Inflammatory macrophage (primary cell): Measurements from ENCODE around the gene ATRNL1.

Experiments
- DNase-seq, 2 donors: peaks; one replicate each; pipeline ENCODE4 v3.0.0-alpha.2; 2020 to 2022

The ATRNL1 gene

DNA sequence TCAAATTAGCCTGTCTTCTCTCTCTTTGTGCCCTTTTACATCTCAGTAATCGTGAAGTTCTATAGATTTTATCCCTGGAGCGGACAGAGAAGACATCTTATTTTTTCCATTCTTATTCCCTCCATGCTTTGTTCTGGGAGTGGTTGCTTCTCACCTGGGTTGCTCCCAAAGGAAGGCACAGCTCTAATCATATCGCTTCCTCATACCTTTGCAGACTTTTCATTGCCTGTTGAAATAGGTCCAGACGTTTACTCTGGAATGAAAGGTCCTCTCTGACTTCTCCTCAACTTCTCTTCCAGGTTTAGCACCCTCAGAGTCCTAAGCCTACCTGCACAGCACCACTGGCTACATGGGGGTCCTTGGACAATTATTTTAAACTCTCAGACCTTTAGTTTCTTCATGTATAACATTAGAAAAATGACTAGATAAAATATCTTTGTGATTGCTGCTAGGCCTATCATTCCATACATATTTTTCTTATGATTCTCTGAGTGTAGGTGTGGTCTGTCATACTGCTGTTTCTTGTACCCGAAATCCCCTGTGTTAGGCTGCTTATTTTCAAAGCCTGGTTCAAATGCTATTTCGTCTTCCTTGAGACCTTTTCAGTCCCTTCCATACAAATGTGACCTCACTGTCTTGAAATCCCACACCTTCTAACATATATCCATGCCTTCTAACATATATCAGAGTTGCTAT, 761.7 kb downstream of the ATRNL1 start:
- no peak for DNase-seq

DNA sequence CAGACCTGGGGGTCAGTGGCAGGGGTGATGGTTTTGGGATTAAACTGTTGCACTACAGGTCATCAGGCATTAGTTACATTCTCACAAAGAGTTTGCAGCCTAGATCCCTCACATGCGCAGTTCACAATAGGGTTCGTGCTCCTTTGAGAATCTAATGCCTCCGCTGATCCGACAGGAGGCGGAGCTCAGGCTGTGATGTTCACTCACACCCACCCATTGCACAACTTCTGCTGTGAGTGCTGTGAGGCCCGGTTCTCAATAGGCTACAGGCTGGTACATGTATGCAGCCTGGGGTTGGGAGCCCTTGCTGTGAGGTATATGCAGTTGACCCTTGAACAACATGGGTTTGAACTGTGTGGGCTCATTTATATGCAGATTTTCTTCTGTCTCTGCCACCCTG, 763.4 kb downstream of the ATRNL1 start:
- DNase-seq = no peak

DNA sequence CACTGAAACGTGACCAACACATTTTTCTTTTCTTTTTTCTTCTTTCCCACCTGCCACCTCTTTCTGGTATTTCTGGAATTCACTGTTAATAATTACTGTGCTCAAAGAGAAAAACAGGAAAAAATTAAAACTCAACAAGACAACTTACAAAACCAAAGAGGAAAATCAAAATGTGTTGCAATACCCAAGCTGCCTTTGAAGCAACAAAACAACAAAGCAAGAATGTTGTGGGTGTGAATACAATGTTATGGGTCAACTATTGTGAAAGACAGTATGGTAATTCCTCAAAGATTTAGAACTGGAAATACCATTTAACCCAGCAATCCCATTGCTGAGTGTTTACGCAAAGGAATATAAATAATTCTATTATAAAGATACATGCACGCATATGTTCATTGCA, 764.7 kb downstream of the ATRNL1 start:
- DNase-seq = no peak

DNA sequence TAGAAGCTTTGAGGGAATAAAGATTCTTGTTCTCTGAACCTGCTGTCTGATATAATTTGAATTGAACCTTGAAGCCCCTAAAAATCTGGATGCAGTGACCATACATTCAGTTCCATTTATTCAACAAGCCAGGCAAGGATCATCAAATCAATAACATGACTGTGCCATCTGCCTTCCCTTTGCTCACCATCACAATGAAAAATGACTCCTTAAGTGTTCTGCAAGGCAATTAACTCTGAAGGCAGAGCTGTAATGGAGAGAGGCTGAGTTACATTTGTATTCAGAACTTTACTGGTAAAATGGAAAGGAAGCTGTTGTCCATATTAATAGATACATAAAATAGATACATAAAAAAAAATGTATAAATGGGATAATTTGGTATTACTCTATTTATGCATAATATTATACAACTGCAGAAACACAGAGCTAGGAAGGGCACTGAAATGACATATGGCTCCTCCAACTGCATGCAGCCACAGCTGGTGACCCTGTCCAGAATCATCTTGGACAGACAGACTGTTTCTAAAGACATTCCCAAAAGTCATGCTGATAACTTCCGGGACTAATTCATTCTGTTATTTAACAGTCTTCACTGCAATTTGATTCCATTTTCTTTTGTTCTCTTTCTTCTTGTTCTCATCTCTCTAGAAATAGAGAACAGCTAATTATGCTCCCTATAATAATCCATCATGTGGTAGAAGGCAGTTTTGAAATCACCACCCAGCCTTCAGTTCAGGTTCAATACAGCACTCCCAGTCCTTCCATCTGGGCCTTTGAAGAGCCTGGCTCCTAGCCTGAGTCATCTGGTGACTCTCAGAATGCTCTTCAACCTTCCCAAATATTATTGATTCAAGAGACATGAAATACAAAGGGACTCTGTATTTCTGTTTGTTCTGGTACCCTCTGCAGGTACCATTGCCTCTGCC, 767.3 kb downstream of the ATRNL1 start:
- DNase-seq = no peak

DNA sequence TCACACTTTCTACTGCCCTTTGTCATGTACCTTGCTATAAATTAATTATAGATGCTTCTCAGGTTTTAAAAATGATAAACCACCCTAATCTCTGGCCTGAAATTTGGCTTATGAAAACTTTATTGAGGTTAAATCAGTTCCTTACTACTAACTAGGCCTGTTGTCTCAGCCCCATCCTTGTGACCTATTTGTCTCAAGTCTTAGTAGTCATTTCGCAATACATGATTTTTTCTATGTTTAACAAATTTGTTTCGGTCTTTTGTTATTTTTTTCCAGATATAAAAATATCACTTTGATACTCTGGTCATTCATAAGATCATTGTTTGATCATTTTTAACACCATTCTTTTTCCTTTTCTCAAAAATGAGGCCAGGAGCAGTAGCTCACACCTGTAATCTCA, 768.3 kb downstream of the ATRNL1 start:
- DNase-seq = no peak

DNA sequence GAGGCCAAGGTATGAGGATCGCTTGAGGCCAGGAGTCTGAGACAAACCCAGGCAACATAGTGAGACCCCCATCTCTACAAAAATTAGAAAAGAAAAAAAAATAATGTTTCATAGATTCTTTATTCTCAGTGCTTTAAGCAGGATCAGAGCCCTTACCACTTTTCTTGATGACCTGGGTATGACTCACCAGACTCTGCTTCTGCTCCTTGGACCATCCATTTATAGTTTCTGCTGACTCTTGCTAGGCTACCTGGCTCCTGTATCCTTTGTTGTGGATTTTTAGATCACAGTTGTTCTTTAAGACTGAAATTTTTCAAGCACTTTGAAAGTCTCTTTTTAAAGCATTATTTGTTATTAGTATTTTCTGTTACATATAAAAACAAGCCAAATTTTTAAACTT, 768.7 kb downstream of the ATRNL1 start:
- DNase-seq = no peak

DNA sequence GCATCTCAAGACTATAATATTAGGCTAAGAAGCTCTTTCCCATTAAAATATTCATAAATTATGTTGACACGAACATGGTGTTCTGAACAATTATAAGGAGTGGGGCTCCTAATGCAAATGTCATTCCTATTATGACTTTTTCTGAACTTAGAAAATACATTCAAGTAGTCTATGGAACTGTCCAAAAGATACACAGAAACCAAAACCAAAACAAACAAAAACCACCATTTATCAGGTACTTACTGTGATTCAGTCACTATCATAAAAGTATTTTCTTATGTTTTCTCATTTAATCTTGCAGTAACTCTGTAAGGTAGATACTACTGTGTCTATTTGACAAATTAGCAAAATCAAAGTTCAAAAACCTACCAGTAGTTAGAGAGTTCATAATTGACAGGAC, 773.0 kb downstream of the ATRNL1 start:
- no peak for DNase-seq

DNA sequence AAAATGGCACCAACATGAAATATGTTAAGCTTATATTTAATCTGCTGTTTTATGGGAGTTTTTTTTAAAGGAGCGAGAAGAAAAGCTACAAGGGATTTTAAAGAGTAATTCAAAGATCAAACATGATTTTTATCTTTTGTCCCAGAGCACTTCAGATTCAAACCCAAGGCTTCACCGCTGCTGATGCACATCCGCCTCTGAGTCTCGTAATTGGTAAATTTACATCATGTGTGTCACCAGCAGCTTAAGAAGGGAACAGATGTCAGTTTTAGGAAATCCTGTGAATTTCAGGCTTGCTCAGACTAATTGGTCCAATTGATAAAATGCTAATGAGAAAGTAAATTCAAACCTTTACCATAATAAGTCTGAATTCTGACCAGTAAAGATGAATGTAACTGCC, 773.5 kb downstream of the ATRNL1 start:
- DNase-seq = no peak

DNA sequence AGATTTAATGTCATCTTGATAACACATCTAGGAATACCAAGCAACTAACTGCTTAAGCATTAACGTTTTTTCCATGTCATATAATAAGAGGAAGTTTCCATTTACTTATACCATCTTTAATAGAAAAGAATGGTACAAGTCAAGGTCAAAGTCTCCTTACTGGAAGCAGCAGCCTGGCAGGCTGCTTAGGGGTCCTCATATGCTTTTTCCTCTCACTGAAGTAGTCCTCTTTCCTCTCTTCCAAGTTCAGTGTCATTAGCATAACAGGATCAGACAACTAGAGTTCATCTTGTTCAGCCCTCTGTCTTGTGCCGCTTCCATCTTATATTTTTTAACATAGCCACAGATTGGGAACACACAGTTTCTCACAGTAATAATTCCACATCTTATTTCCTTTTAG, 774.1 kb downstream of the ATRNL1 start:
- no peak for DNase-seq

DNA sequence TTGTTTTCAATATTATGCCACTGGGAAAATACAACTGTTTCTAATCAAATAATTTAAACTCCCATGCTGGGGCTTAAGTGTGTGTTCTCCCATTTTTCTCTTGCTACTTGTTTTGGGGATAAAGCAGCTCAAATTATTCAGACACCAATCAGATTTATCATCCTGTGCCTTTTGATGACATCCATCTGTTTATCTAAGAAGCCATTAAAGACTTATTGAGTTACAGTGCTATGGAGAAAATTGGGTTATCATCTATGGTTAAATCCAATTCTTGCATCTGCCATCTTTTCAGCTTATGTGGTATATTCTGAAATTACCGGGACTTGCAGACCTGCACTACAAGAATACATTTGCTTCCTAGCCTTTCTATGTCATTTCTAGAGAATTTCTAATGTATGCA, 778.7 kb downstream of the ATRNL1 start:
- no peak for DNase-seq

DNA sequence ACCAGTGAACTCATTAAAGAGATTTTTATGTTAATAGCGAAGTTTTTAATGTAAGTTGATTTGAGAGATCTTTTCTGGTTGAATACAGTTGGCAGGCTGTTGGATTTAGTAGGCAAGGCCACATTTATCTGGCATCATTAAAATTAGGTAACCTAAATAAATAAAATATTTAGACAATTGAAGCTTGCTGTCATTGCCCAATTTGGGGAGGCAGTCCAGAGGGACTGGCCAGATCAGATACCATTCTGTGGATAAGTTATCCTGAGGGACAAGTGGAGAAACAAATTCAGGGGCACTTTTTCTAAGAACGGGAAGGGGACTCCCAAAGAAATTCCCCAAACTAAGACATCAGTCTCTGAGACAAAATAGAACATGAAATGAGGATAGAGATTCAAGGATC, 782.0 kb downstream of the ATRNL1 start:
- no peak for DNase-seq

DNA sequence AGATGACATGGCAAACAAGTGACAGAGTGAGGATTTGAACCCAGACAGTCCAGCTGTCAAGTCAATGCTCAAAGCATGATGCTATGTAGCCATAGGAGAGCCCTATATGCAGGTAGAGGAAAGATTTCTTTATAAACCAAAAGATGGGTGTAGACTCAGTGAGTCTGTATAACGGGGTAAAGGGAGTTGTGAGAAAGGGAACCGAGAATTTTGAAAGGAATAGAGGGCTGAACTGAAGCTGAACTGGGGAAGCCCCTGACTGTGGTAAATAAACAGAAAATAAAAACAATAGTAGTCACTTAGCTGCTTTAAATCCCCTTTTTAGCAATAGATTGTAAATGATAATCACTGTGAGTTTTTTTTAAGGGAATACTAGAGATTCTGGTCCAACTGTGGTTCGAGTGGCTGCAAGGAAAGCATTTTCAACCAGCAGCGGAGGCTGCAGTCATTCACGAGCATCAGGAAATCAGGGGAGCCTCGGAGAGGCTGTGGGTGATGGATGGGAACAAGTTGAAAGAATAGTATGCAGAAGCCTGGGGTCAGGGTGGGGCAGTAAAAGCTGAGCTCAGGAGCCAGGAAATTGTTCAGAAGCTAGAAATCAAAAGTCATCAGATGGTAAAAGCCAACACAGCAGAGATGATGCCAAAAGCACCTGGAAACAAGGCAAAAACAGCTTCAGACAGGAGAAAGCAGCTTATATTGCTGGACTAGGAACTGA, 786.4 kb downstream of the ATRNL1 start:
- no peak for DNase-seq

DNA sequence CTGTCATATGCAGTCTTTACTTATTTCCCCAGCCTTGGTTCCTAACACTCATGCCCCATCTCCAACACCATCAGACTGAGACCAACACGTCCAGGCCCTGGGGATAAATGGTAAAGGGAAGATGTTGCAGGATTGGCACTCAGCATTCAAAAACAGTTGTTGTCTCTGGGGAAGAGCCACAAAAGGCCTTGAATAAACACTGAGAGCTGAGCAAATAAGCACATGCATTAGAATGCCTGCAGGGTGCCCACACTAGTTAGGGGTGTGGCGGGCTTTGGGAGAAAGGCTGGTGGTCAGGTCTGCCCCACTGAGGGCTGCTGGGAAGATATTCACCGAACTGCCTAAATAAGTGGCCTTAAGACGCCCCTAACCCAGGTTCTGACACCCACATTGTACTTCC, 788.9 kb downstream of the ATRNL1 start:
- DNase-seq = no peak

DNA sequence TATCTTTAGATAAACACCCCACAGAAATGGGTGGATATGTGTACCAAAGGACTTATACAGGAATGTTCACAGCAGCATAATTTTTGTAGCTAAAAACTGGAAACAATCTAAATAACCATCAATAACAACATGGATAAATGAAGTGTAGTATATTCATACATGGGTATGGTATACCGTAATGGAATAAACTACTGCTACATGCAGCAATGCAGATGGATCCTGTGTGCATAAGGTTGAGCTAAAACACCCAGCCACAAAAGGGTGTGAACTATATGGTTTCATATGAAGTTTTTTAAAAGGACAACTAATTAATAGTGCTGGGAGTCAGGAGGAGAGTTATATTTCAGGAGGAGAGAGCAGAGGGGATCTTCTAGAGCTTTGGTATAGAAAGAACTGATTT, 790.2 kb downstream of the ATRNL1 start:
- no peak for DNase-seq

DNA sequence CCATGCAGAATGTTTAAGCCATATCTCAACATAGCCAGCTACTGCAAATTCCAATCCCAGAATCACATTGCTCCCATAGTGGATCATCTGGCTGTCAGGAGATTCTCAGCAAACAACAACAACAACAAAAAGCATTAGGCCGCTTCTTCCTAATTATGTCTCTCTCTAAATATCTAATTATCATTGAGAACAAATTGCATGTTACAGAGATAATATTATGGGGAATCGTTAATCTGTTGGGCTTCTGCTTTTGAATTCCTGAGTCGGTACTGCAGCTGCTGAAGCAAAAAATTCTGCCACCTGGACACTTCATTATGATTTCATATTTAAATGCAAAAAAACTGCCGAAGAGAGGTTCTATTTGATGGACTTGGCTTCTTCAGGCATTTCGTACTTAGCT, 791.2 kb downstream of the ATRNL1 start:
- no peak for DNase-seq

DNA sequence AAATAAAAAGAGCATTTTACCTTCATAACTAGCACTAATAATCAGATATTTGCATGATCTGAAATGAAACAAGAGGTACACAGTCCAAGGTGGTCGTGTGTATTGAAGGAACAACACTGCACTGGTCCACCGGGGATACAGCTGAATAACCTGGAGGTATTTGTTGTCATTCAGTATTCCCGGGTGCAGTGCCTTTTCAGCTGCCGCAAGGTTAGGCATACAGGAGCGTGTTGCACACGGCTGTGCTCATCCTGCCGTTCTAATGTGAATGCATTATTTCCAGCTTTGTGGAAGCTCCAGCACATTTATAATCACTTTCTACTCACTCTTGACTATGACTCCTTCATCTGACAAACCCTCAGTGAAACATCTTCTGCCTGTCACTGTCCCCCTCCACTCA, 802.0 kb downstream of the ATRNL1 start:
- no peak for DNase-seq

DNA sequence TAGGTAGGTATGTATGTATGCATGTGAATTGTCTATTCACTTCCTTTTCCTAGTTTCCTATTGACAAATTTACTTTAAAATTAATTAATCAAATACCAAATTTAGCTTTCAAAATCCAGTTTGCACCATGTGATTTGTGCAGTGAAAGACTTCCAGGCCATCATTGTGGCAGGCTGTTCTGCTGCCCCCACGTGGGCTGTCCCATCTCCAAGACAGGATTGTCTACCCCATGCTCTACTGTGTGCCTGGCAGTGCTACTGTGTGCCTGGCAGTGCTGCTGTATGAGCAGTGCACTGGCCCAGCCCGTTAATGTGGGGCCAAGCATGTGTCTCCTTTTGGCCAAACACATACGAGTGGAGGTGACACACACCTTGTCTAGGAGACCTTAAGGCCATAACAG, 805.1 kb downstream of the ATRNL1 start:
- DNase-seq = no peak

DNA sequence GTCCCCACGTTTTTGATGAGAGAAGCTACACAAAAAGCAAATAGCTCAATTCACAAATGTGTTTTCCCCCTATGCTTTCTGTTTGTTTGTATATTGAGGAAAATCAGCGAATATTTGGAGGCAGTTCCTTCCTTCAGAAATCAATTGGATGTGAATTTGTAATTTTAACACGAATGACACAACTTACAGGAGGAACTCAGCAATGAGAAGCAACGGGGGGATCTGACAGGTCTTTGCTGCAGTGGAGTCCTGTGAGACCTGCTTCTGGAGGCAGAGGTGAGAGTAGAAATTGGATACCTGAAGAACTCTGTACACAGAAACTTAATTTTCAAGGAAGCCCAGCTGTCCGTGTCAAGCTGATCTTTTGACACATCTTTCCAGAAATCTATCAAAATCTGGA, 809.4 kb downstream of the ATRNL1 start:
- DNase-seq = no peak

DNA sequence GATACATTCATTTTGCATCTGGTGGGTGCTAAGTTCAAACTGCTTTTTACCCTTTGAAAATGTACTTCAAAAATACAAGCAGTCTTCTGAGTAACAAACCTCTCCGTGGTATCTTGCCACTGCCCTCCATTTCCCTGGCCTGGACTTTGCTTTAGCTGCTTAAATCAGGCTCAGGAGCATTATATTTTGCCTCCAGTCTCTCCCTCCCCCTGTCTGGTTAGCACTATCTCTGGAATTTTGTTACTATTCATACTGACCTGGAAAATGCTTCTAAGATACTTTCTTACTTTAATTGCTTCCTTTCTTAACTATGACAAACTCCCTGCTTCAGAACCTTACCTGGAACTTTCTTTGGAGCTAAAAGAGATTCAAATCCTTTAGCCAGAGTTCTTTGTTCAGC, 810.0 kb downstream of the ATRNL1 start:
- DNase-seq = no peak

DNA sequence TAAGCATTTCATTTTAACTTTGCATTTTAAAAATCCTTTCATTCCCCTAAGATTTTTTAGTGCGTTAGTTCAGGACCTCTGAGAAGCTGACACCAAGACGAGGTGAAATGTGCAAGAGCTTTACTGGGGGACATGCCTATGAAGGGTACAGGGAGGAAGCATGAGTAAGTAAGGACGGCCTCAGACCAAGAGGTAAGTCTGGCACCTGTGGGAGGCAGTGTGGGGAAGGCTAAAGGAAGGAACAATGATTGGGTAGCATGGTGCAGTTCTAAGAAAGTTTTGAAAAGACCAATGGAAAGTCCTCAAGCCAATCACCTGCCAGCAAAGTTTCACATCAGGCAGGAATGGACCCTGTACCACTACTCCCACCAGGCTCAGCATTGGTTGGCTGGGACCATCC, 810.7 kb downstream of the ATRNL1 start:
- DNase-seq = no peak

DNA sequence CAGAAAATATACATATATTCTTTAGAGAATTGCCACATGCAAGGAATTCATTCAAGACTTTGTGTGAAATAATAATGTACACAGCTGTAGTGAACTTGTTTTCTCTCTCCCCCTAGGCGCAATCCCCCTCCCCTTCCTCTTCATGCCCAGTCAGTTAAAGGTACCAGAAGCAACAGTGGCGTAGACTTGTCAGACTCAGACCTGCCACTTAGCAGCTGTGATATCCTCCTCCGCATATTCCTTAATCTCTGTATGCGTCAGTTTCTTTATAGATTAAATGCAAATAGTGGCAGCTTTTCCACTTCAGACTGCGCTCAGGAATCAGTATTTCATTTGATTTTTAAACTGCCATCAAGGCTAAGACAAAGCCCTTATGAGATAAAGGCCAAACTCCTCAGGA, 815.9 kb downstream of the ATRNL1 start:
- no peak for DNase-seq

DNA sequence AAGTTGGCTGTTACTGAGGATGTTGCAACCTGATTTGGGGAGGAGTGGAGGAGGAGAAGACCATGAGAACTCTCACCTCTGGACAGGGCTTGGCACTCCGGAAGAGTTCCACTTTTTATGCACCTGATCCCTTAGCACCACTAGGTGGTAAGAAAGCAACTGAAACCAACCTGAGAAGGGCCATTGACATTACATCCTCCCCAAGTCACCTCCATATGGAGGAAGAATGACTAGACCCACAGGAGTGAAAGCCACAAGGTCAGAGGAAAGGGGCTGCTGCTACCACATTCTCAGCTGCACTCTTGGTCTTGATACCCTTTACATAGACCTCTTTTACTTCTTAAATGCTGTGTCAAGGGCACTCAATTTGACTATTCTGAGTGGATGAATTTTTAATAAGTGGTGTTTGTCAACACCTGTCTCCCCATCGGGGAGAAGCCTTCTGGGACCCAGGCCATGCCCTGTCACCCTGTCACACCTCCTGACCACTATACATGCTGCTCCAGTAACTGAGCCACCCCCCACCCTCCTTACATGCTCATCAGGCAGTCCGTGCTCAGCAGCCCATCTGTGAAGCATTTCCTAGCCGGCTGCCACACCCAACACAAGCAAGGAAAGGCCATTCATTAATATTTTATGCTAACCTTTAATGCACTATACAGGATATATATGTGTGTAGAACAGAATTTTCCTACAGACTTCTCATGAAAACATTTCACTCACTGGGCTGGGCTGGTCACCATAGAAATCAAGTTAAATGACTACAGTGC, 817.0 kb downstream of the ATRNL1 start:
- no peak for DNase-seq

DNA sequence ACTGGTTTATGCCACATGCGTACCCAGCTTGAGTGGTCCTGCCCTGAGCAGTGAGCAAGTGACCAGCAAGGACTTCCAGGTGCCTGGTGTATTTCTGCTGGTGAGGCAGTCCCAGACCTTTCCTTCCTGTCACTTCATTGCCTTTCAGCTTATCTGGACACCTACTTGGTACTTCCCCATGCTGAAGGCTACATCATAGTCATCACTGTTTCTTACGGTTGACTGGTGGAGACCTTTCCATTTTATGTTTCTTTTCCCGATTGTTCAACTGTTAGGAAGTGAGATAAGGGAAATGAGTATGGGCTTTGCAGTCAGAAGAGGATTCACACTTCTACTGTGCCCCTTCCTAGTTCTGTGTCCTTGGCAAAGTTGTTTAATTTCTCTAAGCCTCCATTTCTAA, 821.3 kb downstream of the ATRNL1 start:
- no peak for DNase-seq
